ENCODE measurements around the gene NFKBIA. TPM values are rescaled to one million over a fixed set of nuclear protein-coding genes. Genes with fewer than 3 reads are reported as not detected.

The NFKBIA gene, protein sequence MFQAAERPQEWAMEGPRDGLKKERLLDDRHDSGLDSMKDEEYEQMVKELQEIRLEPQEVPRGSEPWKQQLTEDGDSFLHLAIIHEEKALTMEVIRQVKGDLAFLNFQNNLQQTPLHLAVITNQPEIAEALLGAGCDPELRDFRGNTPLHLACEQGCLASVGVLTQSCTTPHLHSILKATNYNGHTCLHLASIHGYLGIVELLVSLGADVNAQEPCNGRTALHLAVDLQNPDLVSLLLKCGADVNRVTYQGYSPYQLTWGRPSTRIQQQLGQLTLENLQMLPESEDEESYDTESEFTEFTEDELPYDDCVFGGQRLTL
- 41.0 to 53.5 TPM (median 42.2 TPM) in 3 replicates for total RNA-seq
- long read RNA-seq, transcript NFKBIA-201 (6 exons, 1,558 nt) = major isoform, 33 of 36 reads
- long read RNA-seq, partial matches to known transcripts = 1 of 36 reads
- long read RNA-seq, other reads (novel, unspliced or antisense) = 1 of 36 reads

DNA sequence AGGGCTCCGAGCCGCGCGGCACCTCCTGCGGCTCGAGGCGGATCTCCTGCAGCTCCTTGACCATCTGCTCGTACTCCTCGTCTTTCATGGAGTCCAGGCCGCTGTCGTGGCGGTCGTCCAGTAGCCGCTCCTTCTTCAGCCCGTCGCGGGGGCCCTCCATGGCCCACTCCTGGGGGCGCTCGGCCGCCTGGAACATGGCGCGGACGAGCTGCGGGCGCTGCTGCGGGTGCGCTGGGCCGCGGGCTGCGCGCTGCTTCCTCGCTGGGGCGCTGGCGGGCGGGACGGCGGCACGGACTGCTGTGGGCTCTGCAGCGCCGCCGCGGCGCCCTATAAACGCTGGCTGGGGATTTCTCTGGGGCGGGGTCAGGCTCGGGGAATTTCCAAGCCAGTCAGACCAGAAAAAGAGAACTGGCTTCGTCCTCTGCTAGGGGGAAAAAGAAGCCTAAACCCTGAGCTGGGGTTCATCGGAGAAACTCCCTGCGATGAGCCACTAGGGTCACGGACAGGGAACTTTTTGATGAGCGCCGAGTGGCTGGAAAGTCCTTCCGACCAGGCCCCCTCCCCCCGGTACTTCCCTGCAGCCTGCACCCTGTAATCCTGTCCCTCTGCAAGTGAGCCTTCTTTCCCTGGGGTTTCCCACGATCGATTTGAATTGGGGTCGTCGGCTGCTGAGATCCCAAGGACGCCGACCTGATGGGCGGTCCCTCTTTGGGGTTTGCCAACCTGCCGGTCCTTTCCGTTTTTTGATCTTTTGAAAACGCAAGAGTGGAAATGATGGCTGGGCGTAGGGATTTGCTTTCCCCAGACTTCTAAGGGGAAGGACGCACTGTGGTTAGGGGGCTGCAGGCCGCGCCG lies at the start of gene NFKBIA:
Gene NFKBIA, minus strand, starts transcription at position 301 of the 855 bp plus-strand sequence. Its CDS starts 105 bp downstream, at position 196.
- TF ChIP-seq, protein P1, sequence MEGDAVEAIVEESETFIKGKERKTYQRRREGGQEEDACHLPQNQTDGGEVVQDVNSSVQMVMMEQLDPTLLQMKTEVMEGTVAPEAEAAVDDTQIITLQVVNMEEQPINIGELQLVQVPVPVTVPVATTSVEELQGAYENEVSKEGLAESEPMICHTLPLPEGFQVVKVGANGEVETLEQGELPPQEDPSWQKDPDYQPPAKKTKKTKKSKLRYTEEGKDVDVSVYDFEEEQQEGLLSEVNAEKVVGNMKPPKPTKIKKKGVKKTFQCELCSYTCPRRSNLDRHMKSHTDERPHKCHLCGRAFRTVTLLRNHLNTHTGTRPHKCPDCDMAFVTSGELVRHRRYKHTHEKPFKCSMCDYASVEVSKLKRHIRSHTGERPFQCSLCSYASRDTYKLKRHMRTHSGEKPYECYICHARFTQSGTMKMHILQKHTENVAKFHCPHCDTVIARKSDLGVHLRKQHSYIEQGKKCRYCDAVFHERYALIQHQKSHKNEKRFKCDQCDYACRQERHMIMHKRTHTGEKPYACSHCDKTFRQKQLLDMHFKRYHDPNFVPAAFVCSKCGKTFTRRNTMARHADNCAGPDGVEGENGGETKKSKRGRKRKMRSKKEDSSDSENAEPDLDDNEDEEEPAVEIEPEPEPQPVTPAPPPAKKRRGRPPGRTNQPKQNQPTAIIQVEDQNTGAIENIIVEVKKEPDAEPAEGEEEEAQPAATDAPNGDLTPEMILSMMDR (IDR thresholded peaks at IDR 0.05) = peak; percentile 73
- Mint-ChIP-seq H3K4me1 (ENCODE audit: low read depth) (peaks cover 48% of the 10 kb centered on the region), H3K27me3 (ENCODE audit: low read depth) (no peaks in the 10 kb centered on the region), H3K27ac (ENCODE audit: unreplicated experiment) (peak within 1 kb of the TSS; percentile 95), H3K36me3 (ENCODE audit: low read depth) (peaks cover 25% of the 10 kb centered on the region), H3K9me3 (ENCODE audit: low read depth) (no peaks in the 10 kb centered on the region), H3K4me3 (ENCODE audit: unreplicated experiment) (peak within 1 kb of the TSS; percentile 92)
- no peak for DNase-seq (ENCODE audit: low spot score)

DNA sequence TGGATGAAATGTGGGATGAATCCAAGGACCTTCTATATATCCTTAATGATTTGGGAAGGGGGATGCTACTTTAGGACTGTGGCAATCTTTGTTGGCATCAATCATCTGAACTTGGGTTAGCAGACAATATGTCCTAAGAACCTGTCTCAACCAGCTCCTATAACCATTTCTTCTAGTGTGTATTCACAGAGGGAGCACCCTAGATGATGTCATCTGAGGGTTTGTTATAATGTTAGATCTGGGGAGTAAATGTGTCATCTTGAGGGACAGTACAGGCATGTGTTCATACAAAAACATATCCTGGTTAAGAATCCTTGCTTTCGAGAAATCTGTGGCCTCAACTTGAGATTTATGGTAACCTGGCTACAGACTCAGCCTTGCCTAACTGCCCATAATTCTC lies 41.9 kb upstream of the NFKBIA start:
- DNase-seq (ENCODE audit: low spot score) = no peak
- Mint-ChIP-seq H3K27ac (ENCODE audit: unreplicated experiment) (no peak overlapping the region), H3K4me3 (ENCODE audit: unreplicated experiment) (no peak overlapping the region), H3K27me3 (ENCODE audit: low read depth) (peaks cover 7% of the 10 kb centered on the region), H3K4me1 (ENCODE audit: low read depth) (no peaks in the 10 kb centered on the region), H3K36me3 (ENCODE audit: low read depth) (peaks cover 4% of the 10 kb centered on the region), H3K9me3 (ENCODE audit: low read depth) (peaks cover 6% of the 10 kb centered on the region)
- TF ChIP-seq, protein P1 (IDR thresholded peaks at IDR 0.05) = no peak

DNA sequence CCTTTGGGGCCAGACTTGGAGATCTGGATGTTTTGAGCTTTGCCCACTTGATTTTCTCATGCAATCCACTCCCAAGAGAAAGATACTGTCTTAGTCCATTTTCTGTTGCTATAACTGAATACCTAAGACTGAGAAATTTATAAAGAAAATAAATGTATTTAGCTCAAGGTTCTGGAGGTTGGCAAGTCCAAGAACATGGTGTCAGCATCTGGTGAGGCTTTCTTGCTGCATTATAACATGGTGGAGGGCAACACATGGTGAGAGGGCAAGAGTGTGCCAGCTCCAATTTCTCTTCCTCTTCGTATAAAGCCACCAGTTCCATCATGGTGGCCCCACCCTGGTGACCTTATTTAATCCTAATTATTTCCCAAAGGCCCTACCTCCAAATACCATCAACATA lies 39.6 kb upstream of the NFKBIA start:
- TF ChIP-seq, protein P1 (IDR thresholded peaks at IDR 0.05) = no peak
- Mint-ChIP-seq H3K4me3 (ENCODE audit: unreplicated experiment) (no peak overlapping the region), H3K36me3 (ENCODE audit: low read depth) (peaks cover 4% of the 10 kb centered on the region), H3K4me1 (ENCODE audit: low read depth) (no peaks in the 10 kb centered on the region), H3K9me3 (ENCODE audit: low read depth) (peaks cover 6% of the 10 kb centered on the region), H3K27ac (ENCODE audit: unreplicated experiment) (no peak overlapping the region), H3K27me3 (ENCODE audit: low read depth) (peaks cover 7% of the 10 kb centered on the region)
- DNase-seq (ENCODE audit: low spot score) = no peak

DNA sequence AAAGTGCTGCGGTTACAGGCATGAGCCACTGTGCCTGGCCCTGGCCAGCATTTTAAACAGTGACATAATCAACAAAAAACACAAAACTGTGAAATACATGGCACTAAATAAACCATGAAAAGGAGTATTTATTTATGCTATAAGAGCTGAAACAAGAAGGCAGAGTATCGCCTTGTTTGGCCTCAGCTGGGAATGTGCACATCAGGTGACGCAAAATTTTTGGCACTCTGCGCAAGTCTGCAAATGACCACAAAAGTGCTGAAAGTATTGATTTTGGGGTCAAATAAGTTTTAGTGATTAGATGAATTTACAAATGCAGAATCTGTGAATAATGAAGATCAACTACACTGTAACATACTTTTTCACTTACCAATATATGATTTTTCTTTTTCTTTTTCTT lies 36.6 kb upstream of the NFKBIA start:
- DNase-seq (ENCODE audit: low spot score) = no peak
- H3K36me3 Mint-ChIP-seq (ENCODE audit: low read depth) = peaks cover 4% of the 10 kb centered on the region
- H3K27me3 Mint-ChIP-seq (ENCODE audit: low read depth) = peaks cover 5% of the 10 kb centered on the region
- H3K4me3 Mint-ChIP-seq (ENCODE audit: unreplicated experiment) = no peak overlapping the region
- peaks cover 9% of the 10 kb centered on the region for H3K9me3 Mint-ChIP-seq (ENCODE audit: low read depth)
- no peak overlapping the region for H3K27ac Mint-ChIP-seq (ENCODE audit: unreplicated experiment)
- TF ChIP-seq, protein P1 (IDR thresholded peaks at IDR 0.05) = no peak
- no peaks in the 10 kb centered on the region for H3K4me1 Mint-ChIP-seq (ENCODE audit: low read depth)
